HTR-8/SVneo (cell line): ENCODE results near the gene LCT.
A peak's percentile ranks its signal among the peaks of the same experiment; 100 is the strongest.

Source experiments
- DNase-seq: peaks from one replicate; pipeline ENCODE4 v3.0.0; 2011; ENCODE audit warnings: low spot score, mixed read lengths; ENCODE audit not compliant: insufficient read length
- FAIRE-seq: peaks from 2 replicates; lab custom pipeline; 2011; peaks lifted over from hg19 to GRCh38; lab: Jason Lieb, UNC

The LCT gene

GRCh38 chr2:135755573-135755972 is 81.4 kb downstream of the LCT start:
- FAIRE-seq (no peak), DNase-seq (no peak)

- peak; percentile 46 for DNase-seq
- FAIRE-seq: no peak
Observed at GRCh38 chr2:135745545-135745944, 91.4 kb downstream of the LCT start.

- peak; percentile 66 for FAIRE-seq
- DNase-seq: peak; percentile 40
Observed at GRCh38 chr2:135744760-135745314, 92.1 kb downstream of the LCT start.

- no peak for FAIRE-seq
Observed at GRCh38 chr2:135743860-135744259, 93.1 kb downstream of the LCT start.

GRCh38 chr2:135742325-135742757 is 94.6 kb downstream of the LCT start:
- FAIRE-seq (no peak), DNase-seq (peak; percentile 31)

More at GRCh38 chr2:135743860-135744259, 93.1 kb downstream of the LCT start:
- no peak for DNase-seq

- DNase-seq (peak; percentile 96), FAIRE-seq (peak; percentile 93)
Observed at GRCh38 chr2:135741395-135742324, 95.3 kb downstream of the LCT start, which contains the start of gene UBXN4. Gene UBXN4, plus strand, starts transcription at chr2:135741855. Its CDS starts 75 bp downstream, at chr2:135741930.

- DNase-seq: no peak
- no peak for FAIRE-seq
Observed at GRCh38 chr2:135741043-135741394, 96.0 kb downstream of the LCT start.

GRCh38 chr2:135740206-135740605 is 96.8 kb downstream of the LCT start:
- FAIRE-seq (no peak), DNase-seq (no peak)
